ENCODE data around the gene C3orf20.

DNA sequence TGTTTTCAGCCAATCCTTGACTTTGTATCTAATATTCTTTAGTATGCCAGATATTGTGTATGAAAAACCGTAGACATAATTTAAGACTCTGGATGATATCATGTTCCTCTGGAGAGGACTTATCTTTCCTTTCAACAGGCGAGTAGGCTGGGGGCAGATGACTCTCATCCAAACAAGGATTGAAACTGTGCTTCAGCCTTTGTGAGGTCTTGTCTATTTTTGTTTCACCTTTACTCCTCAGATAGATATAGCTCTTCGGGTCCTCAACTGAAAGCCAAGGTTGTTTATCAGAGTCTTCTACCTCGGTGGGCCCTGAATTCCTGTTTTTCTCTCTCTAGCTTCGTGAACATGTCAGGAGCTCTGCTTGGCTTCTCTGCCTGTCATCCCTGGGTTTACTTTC, 66.0 kb downstream of the C3orf20 start:
- TF ChIP-seq, protein P1, sequence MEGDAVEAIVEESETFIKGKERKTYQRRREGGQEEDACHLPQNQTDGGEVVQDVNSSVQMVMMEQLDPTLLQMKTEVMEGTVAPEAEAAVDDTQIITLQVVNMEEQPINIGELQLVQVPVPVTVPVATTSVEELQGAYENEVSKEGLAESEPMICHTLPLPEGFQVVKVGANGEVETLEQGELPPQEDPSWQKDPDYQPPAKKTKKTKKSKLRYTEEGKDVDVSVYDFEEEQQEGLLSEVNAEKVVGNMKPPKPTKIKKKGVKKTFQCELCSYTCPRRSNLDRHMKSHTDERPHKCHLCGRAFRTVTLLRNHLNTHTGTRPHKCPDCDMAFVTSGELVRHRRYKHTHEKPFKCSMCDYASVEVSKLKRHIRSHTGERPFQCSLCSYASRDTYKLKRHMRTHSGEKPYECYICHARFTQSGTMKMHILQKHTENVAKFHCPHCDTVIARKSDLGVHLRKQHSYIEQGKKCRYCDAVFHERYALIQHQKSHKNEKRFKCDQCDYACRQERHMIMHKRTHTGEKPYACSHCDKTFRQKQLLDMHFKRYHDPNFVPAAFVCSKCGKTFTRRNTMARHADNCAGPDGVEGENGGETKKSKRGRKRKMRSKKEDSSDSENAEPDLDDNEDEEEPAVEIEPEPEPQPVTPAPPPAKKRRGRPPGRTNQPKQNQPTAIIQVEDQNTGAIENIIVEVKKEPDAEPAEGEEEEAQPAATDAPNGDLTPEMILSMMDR (IDR thresholded peaks at IDR 0.05): no peak
- TF ChIP-seq, protein P2, sequence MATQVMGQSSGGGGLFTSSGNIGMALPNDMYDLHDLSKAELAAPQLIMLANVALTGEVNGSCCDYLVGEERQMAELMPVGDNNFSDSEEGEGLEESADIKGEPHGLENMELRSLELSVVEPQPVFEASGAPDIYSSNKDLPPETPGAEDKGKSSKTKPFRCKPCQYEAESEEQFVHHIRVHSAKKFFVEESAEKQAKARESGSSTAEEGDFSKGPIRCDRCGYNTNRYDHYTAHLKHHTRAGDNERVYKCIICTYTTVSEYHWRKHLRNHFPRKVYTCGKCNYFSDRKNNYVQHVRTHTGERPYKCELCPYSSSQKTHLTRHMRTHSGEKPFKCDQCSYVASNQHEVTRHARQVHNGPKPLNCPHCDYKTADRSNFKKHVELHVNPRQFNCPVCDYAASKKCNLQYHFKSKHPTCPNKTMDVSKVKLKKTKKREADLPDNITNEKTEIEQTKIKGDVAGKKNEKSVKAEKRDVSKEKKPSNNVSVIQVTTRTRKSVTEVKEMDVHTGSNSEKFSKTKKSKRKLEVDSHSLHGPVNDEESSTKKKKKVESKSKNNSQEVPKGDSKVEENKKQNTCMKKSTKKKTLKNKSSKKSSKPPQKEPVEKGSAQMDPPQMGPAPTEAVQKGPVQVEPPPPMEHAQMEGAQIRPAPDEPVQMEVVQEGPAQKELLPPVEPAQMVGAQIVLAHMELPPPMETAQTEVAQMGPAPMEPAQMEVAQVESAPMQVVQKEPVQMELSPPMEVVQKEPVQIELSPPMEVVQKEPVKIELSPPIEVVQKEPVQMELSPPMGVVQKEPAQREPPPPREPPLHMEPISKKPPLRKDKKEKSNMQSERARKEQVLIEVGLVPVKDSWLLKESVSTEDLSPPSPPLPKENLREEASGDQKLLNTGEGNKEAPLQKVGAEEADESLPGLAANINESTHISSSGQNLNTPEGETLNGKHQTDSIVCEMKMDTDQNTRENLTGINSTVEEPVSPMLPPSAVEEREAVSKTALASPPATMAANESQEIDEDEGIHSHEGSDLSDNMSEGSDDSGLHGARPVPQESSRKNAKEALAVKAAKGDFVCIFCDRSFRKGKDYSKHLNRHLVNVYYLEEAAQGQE (IDR thresholded peaks at IDR 0.05; ENCODE audit: insufficient read depth in 1 of 2, low read depth in 2 of 2, low read length in 1 of 2): no peak
